Small intestine (tissue), 7 donors: ENCODE results near the gene LMAN1. TPM values are rescaled to one million over a fixed set of nuclear protein-coding genes. Genes with fewer than 3 reads are reported as not detected.
A peak's percentile ranks its signal among the peaks of the same experiment; 100 is the strongest.

Experiments used
- DNase-seq, 2 donors: peaks; one replicate each; pipeline versions ENCODE4 v3.0.0 to v3.0.0-alpha.2; 2013
- FAIRE-seq: peaks from 2 replicates; lab custom pipeline; 2012; peaks lifted over from hg19 to GRCh38; lab: Jason Lieb, UNC
- H3K27ac ChIP-seq, 3 donors: one replicate each; pipeline ENCODE4 v1.5.1; 2013; ENCODE audit warnings: low read length in 2 of 3, mild to moderate bottlenecking in 2 of 3, control low read depth in 1 of 3, inconsistent platforms in 1 of 3, low read depth in 1 of 3, moderate library complexity in 1 of 3
- H3K27me3 ChIP-seq, 3 donors: one replicate each; pipeline ENCODE4 v1.6.1; 2013; ENCODE audit warnings: low read length in 3 of 3, inconsistent platforms in 1 of 3; ENCODE audit not compliant: control insufficient read depth in 3 of 3, insufficient read depth in 3 of 3
- H3K36me3 ChIP-seq, 3 donors: one replicate each; pipeline ENCODE4 v1.6.1; 2013; ENCODE audit warnings: low read length in 3 of 3, inconsistent platforms in 1 of 3, low read depth in 1 of 3, mild to moderate bottlenecking in 1 of 3, moderate library complexity in 1 of 3; ENCODE audit not compliant: control insufficient read depth in 3 of 3, insufficient read depth in 2 of 3
- H3K4me1 ChIP-seq, 3 donors: one replicate each; pipeline ENCODE4 v1.6.1; 2013; ENCODE audit warnings: low read length in 2 of 3, inconsistent platforms in 1 of 3, low read depth in 1 of 3, mild to moderate bottlenecking in 1 of 3, moderate library complexity in 1 of 3; ENCODE audit not compliant: control insufficient read depth in 3 of 3, insufficient read depth in 2 of 3
- H3K4me3 ChIP-seq, 3 donors: one replicate each; pipeline ENCODE4 v1.5.1; 2013; ENCODE audit warnings: low read length in 3 of 3, control low read depth in 1 of 3, inconsistent platforms in 1 of 3, low read depth in 1 of 3, mild to moderate bottlenecking in 1 of 3, moderate library complexity in 1 of 3
- H3K9me3 ChIP-seq, 2 donors: one replicate each; pipeline ENCODE4 v1.6.1; 2013; ENCODE audit warnings: low read depth in 1 of 2, low read length in 1 of 2; ENCODE audit not compliant: control insufficient read depth in 2 of 2, insufficient read depth in 1 of 2
- WGBS, 3 donors: extraction: QIAGEN DNeasy Blood & Tissue Kit; methylation state at CpG; one replicate each; pipeline ENCODE4 v1.1.7; 2013; 5-methylcytosine and 5-hydroxymethylcytosine counted together
- polyA plus RNA-seq, 4 donors: library from polyadenylated mRNA; stranded (reverse) in 3 of 4; unstranded in 1 of 4; fragments of 200-250 nt in 3 of 4; fragments of 120-200 nt in 1 of 4; gene quantifications; one replicate each; pipeline versions ENCODE4 v1.2.1 to v1.2.3, GENCODE V29; 2013
- donor health status: healthy with polysubstance abuse.
- donor health status: control.
- donor health status: control.
- donor health status: Bipolar disorder and iron deficiency.
- donor health status: healthy.

Gene LMAN1
- polyA plus RNA-seq, 4 donors, result 10.5 to 98.9 (median 22.8) TPM

GRCh38 chr18:59332986-59333385 lies 26.1 kb downstream of the LMAN1 start:
- no peaks in the 10 kb centered on the region for H3K4me1 ChIP-seq
- no peaks in the 10 kb centered on the region for H3K27me3 ChIP-seq
- peaks cover 4 to 19% (median 9%) of the 10 kb centered on the region in 3 donors for H3K36me3 ChIP-seq
- no peak for DNase-seq
- no peak for FAIRE-seq
- no peaks in the 10 kb centered on the region for H3K9me3 ChIP-seq
- H3K4me3 ChIP-seq, result no peak overlapping the region
- 66 to 79% (median 78%) methylated on average over 3 of the region's 3 CpGs for WGBS, 3 donors
- no peak overlapping the region for H3K27ac ChIP-seq

DNA sequence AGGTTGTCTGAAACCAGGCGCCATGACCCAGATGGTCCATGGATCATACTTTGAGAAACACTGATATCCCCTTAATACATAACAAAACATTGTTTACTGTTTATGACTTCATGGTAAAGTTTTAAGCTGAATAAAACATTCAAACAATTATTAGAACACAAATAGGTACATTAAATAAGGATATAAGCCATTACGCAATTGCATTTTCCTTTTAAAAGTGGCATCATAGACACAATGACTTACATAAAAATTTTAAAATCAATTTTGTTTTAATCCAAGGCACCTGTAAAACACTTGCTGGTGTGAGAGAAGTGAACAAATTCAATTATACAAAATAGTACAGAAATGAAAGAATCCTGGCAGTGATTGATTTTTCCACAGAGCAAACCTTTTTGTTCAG lies 30.4 kb downstream of the LMAN1 start:
- Histone ChIP-seq H3K4me1 (no peaks in the 10 kb centered on the region), H3K27ac (no peak overlapping the region), H3K36me3 (peaks cover 0 to 13% (median 8%) of the 10 kb centered on the region in 3 donors), H3K9me3 (no peaks in the 10 kb centered on the region), H3K4me3 (no peak overlapping the region), H3K27me3 (no peaks in the 10 kb centered on the region)
- no peak for FAIRE-seq
- no peak for DNase-seq
- 97 to 99% (median 98%) methylated on average over 2 of the region's 2 CpGs for WGBS, 3 donors

- no peak for FAIRE-seq
- Histone ChIP-seq H3K9me3 (no peaks in the 10 kb centered on the region), H3K27me3 (no peaks in the 10 kb centered on the region), H3K27ac (no peak overlapping the region), H3K4me1 (no peaks in the 10 kb centered on the region), H3K36me3 (peaks cover 0 to 8% (median 5%) of the 10 kb centered on the region in 3 donors), H3K4me3 (no peak overlapping the region)
- 93 to 100% (median 93%) methylated on average over 1 of the region's 1 CpG for WGBS, 3 donors
- no peak for DNase-seq
Measured at GRCh38 chr18:59325965-59326364, 33.1 kb downstream of the LMAN1 start.

- DNase-seq, result no peak
- WGBS, 3 donors, result 95 to 97% (median 95%) methylated on average over 4 of the region's 4 CpGs
- H3K9me3 ChIP-seq, result no peaks in the 10 kb centered on the region
- H3K36me3 ChIP-seq, result peaks cover 0 to 6% (median 5%) of the 10 kb centered on the region in 3 donors
- no peaks in the 10 kb centered on the region for H3K27me3 ChIP-seq
- H3K27ac ChIP-seq, result no peak overlapping the region
- FAIRE-seq, result no peak
- H3K4me3 ChIP-seq, result no peak overlapping the region
- no peaks in the 10 kb centered on the region for H3K4me1 ChIP-seq
Measured at GRCh38 chr18:59324623-59324971, 34.5 kb downstream of the LMAN1 start.

DNA sequence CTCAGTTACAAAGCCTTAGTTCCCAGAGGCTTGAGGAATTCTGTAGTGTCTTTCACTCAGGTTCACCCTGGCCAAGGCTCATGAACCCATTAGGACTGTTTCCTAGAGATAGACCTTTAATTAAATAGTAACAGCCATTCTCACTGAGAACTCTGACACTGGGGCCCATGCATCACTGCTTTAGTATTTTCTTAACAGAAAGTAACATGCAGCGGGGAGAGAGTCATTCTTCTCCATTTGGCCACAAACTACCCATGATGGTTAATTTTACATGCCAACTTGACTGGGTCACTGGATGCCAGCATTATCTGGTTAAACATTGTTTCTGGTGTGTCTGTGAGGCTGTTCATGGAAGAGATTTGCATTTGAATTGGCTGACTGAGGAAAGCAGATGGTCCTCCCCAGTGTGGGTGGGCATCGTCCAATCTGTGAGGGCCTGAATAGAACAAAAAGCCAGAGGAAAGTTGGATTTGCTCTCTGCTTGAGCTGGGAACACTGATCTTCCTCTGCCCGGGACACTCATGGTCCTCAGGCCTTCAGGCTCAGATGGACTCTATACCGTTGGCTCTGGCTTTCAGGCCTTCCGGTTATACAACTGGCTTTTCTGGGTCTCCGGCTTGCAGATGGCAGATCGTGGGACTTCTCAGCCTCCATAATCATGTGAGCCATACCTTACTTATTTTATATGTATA lies 35.0 kb downstream of the LMAN1 start:
- DNase-seq (no peak), FAIRE-seq (no peak)
- Histone ChIP-seq H3K27ac (no peak overlapping the region), H3K4me3 (no peak overlapping the region), H3K27me3 (no peaks in the 10 kb centered on the region), H3K36me3 (peaks cover 0 to 6% (median 5%) of the 10 kb centered on the region in 3 donors), H3K4me1 (no peaks in the 10 kb centered on the region), H3K9me3 (no peaks in the 10 kb centered on the region)
- 93 to 98% (median 96%) methylated on average over 7 of the region's 7 CpGs for WGBS, 3 donors

- Histone ChIP-seq H3K27me3 (no peaks in the 10 kb centered on the region), H3K9me3 (no peaks in the 10 kb centered on the region), H3K36me3 (no peaks in the 10 kb centered on the region), H3K4me3 (no peak within 1 kb of the TSS), H3K27ac (no peak within 1 kb of the TSS), H3K4me1 (no peaks in the 10 kb centered on the region)
- DNase-seq (no peak), FAIRE-seq (no peak)
- 81 to 92% (median 85%) methylated on average over 4 of the region's 4 CpGs for WGBS, 3 donors
Measured at GRCh38 chr18:59318460-59319050, 40.5 kb downstream of the LMAN1 start, which contains the start of gene CPLX4. Gene CPLX4 (minus strand): TSS chr18:59318649. CDS start chr18:59318462, 187 bp downstream.

DNA sequence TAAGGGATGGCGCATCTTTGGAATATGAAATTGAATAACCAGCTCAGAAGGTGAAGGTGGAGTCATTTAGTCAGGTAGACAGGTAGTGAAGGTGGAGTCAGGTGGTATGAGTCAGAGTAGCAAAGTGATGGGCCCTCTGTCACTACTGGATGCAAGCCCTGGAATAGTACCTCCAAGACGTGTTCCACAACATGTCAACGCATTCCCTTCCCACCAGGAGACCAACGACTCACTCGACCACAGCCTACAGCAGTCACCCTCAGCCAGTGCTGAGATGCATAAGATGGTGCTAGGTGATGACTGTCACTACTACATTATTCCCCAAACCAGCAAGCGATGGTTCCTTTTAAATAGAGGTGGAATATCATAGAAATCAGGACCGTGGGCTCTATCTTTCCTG lies 47.4 kb downstream of the LMAN1 start:
- Histone ChIP-seq H3K36me3 (no peaks in the 10 kb centered on the region), H3K4me1 (peaks cover 0 to 3% (median 0%) of the 10 kb centered on the region in 3 donors), H3K27ac (no peak overlapping the region), H3K9me3 (no peaks in the 10 kb centered on the region), H3K4me3 (no peak overlapping the region), H3K27me3 (peaks cover 0 to 22% (median 4%) of the 10 kb centered on the region in 3 donors)
- DNase-seq, result no peak
- no peak for FAIRE-seq
- 77 to 86% (median 82%) methylated on average over 7 of the region's 7 CpGs for WGBS, 3 donors

DNA sequence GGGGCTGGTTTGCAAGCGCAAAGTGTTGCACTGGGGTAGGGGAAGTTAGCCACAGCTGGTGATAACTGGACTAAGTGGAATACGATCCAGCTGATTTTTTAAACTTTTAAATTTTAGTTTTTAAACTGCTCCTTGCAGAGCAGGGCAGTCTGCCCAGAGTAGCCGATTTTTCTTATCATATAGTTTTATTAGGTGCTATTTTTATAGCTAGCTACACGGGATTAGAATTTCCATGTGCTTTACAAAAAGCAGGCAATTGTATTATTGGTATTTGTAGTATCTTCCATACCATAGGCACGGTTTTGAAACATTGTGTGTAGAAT lies 50.2 kb downstream of the LMAN1 start:
- no peak for DNase-seq
- no peak for FAIRE-seq
- Histone ChIP-seq H3K27me3 (peaks cover 0 to 31% (median 4%) of the 10 kb centered on the region in 3 donors), H3K27ac (no peak overlapping the region), H3K4me1 (peaks cover 0 to 3% (median 0%) of the 10 kb centered on the region in 3 donors), H3K4me3 (peak overlapping the region in 2 of 3 donors; percentile 11 to 27), H3K9me3 (no peaks in the 10 kb centered on the region), H3K36me3 (no peaks in the 10 kb centered on the region)
- 3 to 14% (median 11%) methylated on average over 5 of the region's 5 CpGs for WGBS, 3 donors
